Neural crest cell (in vitro differentiated cells): ENCODE data around the gene ETHE1. TPM values are rescaled to one million over a fixed set of nuclear protein-coding genes. Genes with fewer than 3 reads are reported as not detected.
A peak's percentile ranks its signal among the peaks of the same experiment; 100 is the strongest.

Experiments
- DNase-seq: peaks from one replicate; pipeline ENCODE4 v3.0.0; 2021; ENCODE audit warnings: low read depth, mixed read lengths, low spot score
- H3K27ac Mint-ChIP-seq: one replicate; pipeline ENCODE4 v1.8.0; 2021; ENCODE audit warnings: mild to moderate bottlenecking, mixed read lengths; ENCODE audit not compliant: unreplicated experiment
- H3K27me3 Mint-ChIP-seq: 2 replicates; pipeline ENCODE4 v1.8.0; 2021; ENCODE audit warnings: low read depth, mild to moderate bottlenecking, mixed read lengths
- H3K36me3 Mint-ChIP-seq: 2 replicates; pipeline ENCODE4 v1.8.0; 2021; ENCODE audit warnings: low read depth, mild to moderate bottlenecking, mixed read lengths
- H3K4me1 Mint-ChIP-seq: 2 replicates; pipeline ENCODE4 v1.8.0; 2021; ENCODE audit warnings: mixed read lengths
- H3K4me3 Mint-ChIP-seq: one replicate; pipeline ENCODE4 v1.8.0; 2021; ENCODE audit warnings: mild to moderate bottlenecking, mixed read lengths
- H3K9me3 Mint-ChIP-seq: 2 replicates; pipeline ENCODE4 v1.8.0; 2021; ENCODE audit warnings: mixed read lengths
- total RNA-seq: library from RNA; stranded (reverse); gene quantifications from 2 replicates; pipeline ENCODE4 v1.2.1, GENCODE V29; 2021
- TF ChIP-seq, protein P1 (sequence below): fragments of 200-600 bp; sonication (generic); conservative IDR thresholded peaks from 2 replicates; pipeline ENCODE4 v1.5.0; 2021; ENCODE audit warnings: antibody characterized with exemption, mild to moderate bottlenecking

The ETHE1 gene
- total RNA-seq, 1 donor from 2014 or later = 23.7 TPM

DNA sequence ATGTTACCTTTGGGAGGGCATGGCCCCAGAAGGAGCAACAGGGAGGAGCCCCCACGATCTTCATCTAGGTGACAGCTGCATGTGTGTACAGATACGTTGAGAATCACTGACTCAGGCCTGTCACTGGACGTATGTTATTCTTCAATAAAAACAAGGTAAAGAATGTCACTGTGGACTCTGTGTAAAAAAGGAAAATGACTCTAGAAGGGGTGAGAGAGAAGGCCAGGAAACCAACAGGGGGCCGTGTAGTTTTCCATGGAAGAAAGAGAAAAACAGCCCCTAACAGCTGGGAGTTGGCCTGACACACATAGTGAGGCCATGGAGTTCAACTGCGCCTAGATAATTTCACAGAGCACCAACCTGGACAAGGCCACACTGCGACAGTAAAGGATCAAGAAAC, 59.7 kb downstream of the ETHE1 start:
- Mint-ChIP-seq H3K27me3 (peaks cover 27% of the 10 kb centered on the region), H3K4me3 (no peak overlapping the region), H3K9me3 (no peaks in the 10 kb centered on the region), H3K4me1 (peaks cover 23% of the 10 kb centered on the region), H3K36me3 (no peaks in the 10 kb centered on the region), H3K27ac (no peak overlapping the region)
- TF ChIP-seq, protein P1, sequence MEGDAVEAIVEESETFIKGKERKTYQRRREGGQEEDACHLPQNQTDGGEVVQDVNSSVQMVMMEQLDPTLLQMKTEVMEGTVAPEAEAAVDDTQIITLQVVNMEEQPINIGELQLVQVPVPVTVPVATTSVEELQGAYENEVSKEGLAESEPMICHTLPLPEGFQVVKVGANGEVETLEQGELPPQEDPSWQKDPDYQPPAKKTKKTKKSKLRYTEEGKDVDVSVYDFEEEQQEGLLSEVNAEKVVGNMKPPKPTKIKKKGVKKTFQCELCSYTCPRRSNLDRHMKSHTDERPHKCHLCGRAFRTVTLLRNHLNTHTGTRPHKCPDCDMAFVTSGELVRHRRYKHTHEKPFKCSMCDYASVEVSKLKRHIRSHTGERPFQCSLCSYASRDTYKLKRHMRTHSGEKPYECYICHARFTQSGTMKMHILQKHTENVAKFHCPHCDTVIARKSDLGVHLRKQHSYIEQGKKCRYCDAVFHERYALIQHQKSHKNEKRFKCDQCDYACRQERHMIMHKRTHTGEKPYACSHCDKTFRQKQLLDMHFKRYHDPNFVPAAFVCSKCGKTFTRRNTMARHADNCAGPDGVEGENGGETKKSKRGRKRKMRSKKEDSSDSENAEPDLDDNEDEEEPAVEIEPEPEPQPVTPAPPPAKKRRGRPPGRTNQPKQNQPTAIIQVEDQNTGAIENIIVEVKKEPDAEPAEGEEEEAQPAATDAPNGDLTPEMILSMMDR = no peak
- no peak for DNase-seq

DNA sequence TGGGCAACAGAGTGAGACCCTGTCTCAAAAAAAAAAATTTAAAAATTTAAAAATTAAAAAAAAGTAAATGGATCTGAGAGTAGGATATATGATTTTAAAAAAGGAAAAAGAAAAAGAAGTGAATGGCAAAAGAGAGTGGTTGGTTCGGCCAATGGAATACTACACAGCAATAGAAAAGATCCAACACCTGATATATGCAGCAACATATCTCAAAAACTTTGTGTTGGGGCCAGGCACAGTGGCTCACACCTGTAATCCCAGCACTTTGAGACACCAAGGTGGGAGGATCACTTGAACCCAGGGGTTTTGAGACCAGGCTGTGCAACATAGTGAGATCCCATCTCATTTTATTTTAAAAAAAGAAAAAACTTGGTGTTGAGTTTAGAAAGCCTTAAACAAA, 60.2 kb downstream of the ETHE1 start:
- Mint-ChIP-seq H3K27me3 (peaks cover 31% of the 10 kb centered on the region), H3K36me3 (no peaks in the 10 kb centered on the region), H3K4me1 (peaks cover 23% of the 10 kb centered on the region), H3K9me3 (no peaks in the 10 kb centered on the region), H3K4me3 (peak overlapping the region; percentile 24), H3K27ac (no peak overlapping the region)
- TF ChIP-seq, protein P1 = no peak
- DNase-seq = no peak

DNA sequence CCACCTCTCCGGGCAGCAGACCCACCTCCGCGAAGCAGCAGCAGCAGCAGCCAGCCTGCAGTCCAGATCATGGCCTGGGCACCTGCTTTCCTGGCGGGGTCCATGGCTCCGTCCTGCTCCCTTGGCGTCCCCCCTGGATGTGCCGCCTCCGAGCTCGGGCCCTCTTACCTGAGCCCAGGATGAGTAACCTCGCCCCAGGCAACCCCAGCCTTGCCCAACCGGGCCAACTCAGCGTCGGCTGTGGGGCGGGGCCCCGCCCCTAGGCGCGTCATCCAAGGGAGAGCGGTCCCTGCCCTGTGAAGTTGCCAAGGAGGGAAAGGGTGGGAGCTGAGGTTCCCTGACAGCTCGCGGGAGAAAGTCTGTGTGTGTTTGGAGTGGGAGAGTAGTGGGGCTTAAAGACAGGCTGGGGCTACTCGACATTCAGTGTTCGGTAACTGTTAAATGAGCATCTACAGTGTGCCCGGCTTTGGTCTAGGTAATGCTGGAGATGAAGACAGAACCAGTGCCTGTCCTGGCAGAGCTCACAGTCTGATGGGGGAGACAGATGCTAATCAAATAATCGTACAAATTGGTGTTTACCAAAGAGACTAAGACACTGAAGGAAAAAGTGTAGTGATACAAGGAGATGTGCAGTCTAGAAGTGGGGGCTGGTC, 61.4 kb downstream of the ETHE1 start, which contains the start of gene LYPD3:
Gene LYPD3 (minus strand): TSS at position 141 of the 653 bp plus-strand sequence. CDS start 37 bp downstream, at position 104.
- no peak within 1 kb of the TSS for H3K27ac Mint-ChIP-seq
- peaks cover 23% of the 10 kb centered on the region for H3K4me1 Mint-ChIP-seq
- no peaks in the 10 kb centered on the region for H3K36me3 Mint-ChIP-seq
- peak within 1 kb of the TSS; percentile 96 for H3K4me3 Mint-ChIP-seq
- DNase-seq = no peak
- TF ChIP-seq, protein P1 = no peak
- H3K9me3 Mint-ChIP-seq = no peaks in the 10 kb centered on the region
- peaks cover 42% of the 10 kb centered on the region for H3K27me3 Mint-ChIP-seq

DNA sequence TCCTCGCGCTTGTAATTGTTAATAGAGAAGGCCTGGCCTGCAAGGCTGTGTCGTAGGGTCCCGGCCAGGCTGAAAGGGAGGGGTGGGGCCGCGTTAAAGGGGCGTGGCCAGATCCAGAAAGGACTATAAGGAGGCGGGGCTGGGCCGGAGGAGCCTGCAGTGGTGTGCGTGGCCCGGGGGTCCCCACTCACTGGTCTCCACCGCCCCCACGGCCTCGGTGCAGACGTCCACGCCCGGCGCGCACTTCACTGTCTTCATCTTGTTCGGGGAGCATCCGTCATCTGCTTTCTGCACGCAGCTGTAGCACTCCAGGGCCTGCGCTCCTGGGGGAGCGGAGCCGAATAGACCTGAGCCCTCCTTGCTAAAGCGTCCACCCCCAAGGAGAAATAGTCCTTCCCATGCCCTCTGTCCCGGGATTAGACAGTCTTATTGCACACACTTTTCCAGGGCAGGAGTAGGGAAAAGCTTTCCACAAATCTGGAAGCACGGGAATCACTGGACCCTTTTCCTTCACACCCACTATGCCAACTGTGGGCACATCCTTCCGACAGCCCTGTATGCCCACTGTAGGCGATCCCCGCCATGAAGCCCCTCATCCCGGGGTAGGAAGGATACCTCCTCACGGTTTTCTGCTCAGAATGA, 62.7 kb downstream of the ETHE1 start:
- H3K36me3 Mint-ChIP-seq = no peaks in the 10 kb centered on the region

DNA sequence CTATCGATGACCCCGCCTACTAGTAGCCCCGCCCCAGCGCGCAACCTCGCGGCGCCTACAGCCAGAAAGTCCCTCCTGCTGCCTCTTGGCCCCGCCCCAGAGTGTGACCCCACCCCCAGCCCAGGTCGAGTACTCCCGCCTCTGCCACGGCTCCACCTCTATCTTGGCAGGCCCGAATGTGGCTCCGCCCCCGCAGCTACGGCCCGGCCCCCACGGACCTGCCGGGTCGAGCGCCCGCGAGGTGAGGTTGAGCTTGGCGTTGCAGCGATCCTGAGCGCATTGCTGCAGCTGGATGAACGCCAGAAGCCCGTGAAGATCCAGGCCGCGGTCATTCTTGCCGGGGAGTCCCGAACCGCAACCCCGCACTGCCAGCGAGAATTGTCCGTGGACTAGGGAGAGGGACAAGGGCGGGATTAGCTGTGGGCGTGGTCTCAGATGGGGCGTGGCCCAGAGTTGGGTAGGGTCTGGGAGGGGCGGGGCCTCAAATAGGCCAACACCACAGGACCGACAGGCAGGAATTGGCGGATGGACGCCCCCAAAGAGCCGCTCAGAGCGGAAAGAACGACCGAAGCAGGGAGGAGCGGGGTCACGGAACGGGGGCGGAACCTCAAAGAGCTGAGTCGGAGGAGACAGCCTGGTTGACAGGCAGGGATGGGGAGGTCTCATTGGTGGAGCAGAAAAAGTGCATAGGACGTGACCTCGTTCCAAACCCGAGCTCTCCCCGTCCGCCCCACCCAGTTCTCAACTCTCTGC, 63.4 kb downstream of the ETHE1 start:
- H3K27ac Mint-ChIP-seq = peak overlapping the region; percentile 95

More for the DNA sequence above, 62.7 kb downstream of the ETHE1 start:
- H3K4me1 Mint-ChIP-seq = peaks cover 20% of the 10 kb centered on the region
- H3K27me3 Mint-ChIP-seq = peaks cover 49% of the 10 kb centered on the region
- peak; percentile 61 for DNase-seq
- no peak overlapping the region for H3K27ac Mint-ChIP-seq
- H3K9me3 Mint-ChIP-seq = no peaks in the 10 kb centered on the region
- peak overlapping the region; percentile 96 for H3K4me3 Mint-ChIP-seq
- TF ChIP-seq, protein P1 = no peak

More for the DNA sequence above, 63.4 kb downstream of the ETHE1 start:
- H3K4me3 Mint-ChIP-seq = peak overlapping the region; percentile 96
- no peaks in the 10 kb centered on the region for H3K36me3 Mint-ChIP-seq
- peak; percentile 93 for DNase-seq
- TF ChIP-seq, protein P1 = no peak
- H3K9me3 Mint-ChIP-seq = no peaks in the 10 kb centered on the region
- peaks cover 49% of the 10 kb centered on the region for H3K27me3 Mint-ChIP-seq
- H3K4me1 Mint-ChIP-seq = peaks cover 20% of the 10 kb centered on the region
